GM12874 (cell line): ENCODE results near the gene RALGAPA1.

Experiments
- TF ChIP-seq, protein P1 (sequence below): IDR thresholded peaks from 2 replicates; pipeline ENCODE4 v1.5.1; 2011; ENCODE audit warnings: low read depth, mild to moderate bottlenecking, control low read depth, low read length, moderate library complexity; ENCODE audit not compliant: insufficient read depth

RALGAPA1 gene

GRCh38 chr14:35637269-35637668, 171.8 kb downstream of the RALGAPA1 start:
- TF ChIP-seq, protein P1, sequence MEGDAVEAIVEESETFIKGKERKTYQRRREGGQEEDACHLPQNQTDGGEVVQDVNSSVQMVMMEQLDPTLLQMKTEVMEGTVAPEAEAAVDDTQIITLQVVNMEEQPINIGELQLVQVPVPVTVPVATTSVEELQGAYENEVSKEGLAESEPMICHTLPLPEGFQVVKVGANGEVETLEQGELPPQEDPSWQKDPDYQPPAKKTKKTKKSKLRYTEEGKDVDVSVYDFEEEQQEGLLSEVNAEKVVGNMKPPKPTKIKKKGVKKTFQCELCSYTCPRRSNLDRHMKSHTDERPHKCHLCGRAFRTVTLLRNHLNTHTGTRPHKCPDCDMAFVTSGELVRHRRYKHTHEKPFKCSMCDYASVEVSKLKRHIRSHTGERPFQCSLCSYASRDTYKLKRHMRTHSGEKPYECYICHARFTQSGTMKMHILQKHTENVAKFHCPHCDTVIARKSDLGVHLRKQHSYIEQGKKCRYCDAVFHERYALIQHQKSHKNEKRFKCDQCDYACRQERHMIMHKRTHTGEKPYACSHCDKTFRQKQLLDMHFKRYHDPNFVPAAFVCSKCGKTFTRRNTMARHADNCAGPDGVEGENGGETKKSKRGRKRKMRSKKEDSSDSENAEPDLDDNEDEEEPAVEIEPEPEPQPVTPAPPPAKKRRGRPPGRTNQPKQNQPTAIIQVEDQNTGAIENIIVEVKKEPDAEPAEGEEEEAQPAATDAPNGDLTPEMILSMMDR, result no peak

- TF ChIP-seq, protein P1, result no peak
Observed at GRCh38 chr14:35632676-35633075, 176.4 kb downstream of the RALGAPA1 start.

GRCh38 chr14:35632271-35632670, 176.8 kb downstream of the RALGAPA1 start:
- TF ChIP-seq, protein P1, result no peak

GRCh38 chr14:35631071-35631805, 177.9 kb downstream of the RALGAPA1 start:
- TF ChIP-seq, protein P1, result no peak

DNA sequence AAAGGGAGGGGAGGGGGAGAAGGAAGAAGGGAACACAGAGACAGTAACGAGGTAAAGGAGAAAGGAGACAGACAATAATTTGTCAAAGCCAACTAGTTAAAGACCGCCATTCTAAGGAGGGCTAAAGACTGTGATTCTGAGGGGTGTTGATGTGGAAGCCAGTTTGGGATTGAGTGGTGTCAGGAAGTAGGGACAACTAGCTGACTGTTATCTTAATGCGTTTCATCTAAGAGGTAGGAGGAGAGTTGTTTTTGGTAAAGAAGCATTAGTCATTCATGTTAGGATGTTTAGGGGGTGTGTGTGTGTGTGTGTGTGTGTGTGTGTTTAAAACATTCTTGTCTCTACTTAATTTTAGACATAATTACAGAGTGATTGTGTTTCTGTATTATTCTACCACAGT, 180.1 kb downstream of the RALGAPA1 start:
- TF ChIP-seq, protein P1, result no peak

DNA sequence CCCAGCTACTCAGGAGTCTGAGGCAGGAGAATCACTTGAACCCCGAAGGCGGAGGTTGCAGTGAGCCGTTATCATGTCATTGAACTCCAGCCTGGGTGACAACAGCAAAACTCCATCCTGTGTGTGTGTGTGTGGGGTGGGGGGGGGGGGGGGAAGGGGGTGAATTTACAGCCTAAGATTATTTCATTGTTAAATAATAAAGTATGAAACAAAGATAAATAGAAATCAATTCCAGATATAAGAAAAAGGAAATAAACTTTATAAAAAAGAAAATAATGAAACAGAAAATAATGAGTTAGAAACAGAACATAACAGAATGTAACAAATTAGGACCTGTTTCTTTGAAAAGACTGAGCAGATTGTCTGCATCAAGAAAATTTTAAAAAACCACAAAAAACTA, 191.6 kb downstream of the RALGAPA1 start:
- TF ChIP-seq, protein P1, result no peak

DNA sequence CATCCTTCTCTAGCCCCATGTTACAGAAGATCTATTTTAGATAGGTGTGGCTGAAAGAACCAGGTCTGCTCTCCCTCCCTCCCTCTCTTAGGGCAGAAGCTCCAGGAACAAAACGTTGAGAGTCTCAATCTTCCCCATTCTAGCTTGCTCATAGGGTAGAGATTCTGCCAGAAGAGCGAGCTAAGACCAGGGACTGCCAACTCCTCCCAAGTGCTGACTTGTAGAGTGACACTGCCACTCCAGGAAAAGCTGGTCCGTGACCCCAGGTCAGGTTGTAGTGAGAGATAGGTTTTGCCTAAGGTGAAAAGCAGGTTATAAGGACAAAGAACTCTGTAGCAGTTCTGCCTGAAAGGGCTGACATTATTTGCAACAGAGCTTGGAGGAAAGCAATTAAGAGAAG, 201.7 kb downstream of the RALGAPA1 start:
- TF ChIP-seq, protein P1, result no peak

- TF ChIP-seq, protein P1, result no peak
Observed at GRCh38 chr14:35600253-35600652, 208.8 kb downstream of the RALGAPA1 start.
